Adrenal gland (tissue), 5 donors: ENCODE measurements around the gene MACROH2A2.

ENCODE experiments used
- POLR2A ChIP-seq, 2 donors: fragments of 450-650 bp; IDR thresholded peaks; one replicate each; pipeline ENCODE4 v1.6.1; 2017; ENCODE audit warnings: antibody characterized with exemption in 2 of 2, mild to moderate bottlenecking in 2 of 2, moderate library complexity in 1 of 2
- TF ChIP-seq, protein P1 (sequence below), 6 experiments: fragments of 450-650 bp in 4 of 6; fragments of 200-600 bp in 2 of 6; sonication (generic) in 1 of 6; IDR thresholded peaks; 1 replicate in 5 of 6; 2 replicates in 1 of 6; pipeline versions ENCODE4 v1.5.1 to v1.8.0; 2016 to 2021; ENCODE audit warnings: antibody characterized with exemption in 6 of 6, mild to moderate bottlenecking in 2 of 6, moderate library complexity in 1 of 6
- donor health status: DM: no; HTN: no; CAD: no.

DNA sequence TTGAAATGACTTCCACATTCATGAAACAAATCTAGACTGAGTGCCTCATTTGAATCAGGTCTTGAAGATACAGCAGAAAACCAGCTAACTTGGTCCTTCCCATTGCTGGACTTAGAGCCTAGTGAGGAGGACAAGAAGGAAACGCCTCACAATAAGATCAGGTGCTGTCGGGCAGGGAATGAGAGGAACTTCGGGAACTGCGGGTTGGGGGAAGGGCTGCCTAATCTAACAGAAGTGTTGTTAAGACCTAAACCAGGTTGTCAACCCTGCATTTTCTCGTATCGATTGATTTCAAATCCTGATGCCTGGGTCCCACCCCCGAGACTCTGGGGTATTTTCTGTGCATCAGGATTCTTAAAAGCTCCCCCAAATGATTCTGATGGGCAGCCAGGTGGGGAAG is 26.3 kb downstream of the MACROH2A2 start:
- TF ChIP-seq, protein P1, sequence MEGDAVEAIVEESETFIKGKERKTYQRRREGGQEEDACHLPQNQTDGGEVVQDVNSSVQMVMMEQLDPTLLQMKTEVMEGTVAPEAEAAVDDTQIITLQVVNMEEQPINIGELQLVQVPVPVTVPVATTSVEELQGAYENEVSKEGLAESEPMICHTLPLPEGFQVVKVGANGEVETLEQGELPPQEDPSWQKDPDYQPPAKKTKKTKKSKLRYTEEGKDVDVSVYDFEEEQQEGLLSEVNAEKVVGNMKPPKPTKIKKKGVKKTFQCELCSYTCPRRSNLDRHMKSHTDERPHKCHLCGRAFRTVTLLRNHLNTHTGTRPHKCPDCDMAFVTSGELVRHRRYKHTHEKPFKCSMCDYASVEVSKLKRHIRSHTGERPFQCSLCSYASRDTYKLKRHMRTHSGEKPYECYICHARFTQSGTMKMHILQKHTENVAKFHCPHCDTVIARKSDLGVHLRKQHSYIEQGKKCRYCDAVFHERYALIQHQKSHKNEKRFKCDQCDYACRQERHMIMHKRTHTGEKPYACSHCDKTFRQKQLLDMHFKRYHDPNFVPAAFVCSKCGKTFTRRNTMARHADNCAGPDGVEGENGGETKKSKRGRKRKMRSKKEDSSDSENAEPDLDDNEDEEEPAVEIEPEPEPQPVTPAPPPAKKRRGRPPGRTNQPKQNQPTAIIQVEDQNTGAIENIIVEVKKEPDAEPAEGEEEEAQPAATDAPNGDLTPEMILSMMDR (IDR thresholded peaks at IDR 0.05): no peak
- no peak for TF ChIP-seq POLR2A (IDR thresholded peaks at IDR 0.05)
